Parathyroid adenoma (tissue), 2 donors: ENCODE data around the gene PLEKHD1.
"Not testable (repeated sequence)": the region's sequence is repeated elsewhere in the genome, so short reads cannot be mapped to it uniquely, and the experiment has no call there.

ENCODE experiments used
- H2AFZ ChIP-seq: fragments of 300-600 bp; sonication (generic); one replicate; pipeline ENCODE4 v1.7.0; 2017; ENCODE audit warnings: antibody characterized with exemption, mild to moderate bottlenecking
- H3K27ac ChIP-seq: fragments of 300-600 bp; sonication (generic); one replicate; pipeline ENCODE4 v1.7.0; 2017
- H3K27me3 ChIP-seq: fragments of 300-600 bp; sonication (generic); one replicate; pipeline ENCODE4 v1.7.0; 2017; ENCODE audit warnings: low read length; ENCODE audit not compliant: control insufficient read depth, insufficient read depth
- H3K36me3 ChIP-seq: fragments of 300-600 bp; sonication (generic); one replicate; pipeline ENCODE4 v1.7.0; 2017; ENCODE audit warnings: low read length; ENCODE audit not compliant: control insufficient read depth, insufficient read depth
- H3K4me1 ChIP-seq: fragments of 300-600 bp; sonication (generic); one replicate; pipeline ENCODE4 v1.7.0; 2017; ENCODE audit warnings: control low read depth
- H3K4me2 ChIP-seq: fragments of 300-600 bp; sonication (generic); one replicate; pipeline ENCODE4 v1.7.0; 2017; ENCODE audit warnings: low read length
- H3K4me3 ChIP-seq: fragments of 300-600 bp; sonication (generic); one replicate; pipeline ENCODE4 v1.7.0; 2017; ENCODE audit warnings: low read depth, low read length
- H3K79me2 ChIP-seq: fragments of 300-600 bp; sonication (generic); one replicate; pipeline ENCODE4 v1.7.0; 2017; ENCODE audit warnings: control low read depth
- H3K9ac ChIP-seq: fragments of 300-600 bp; sonication (generic); one replicate; pipeline ENCODE4 v1.7.0; 2017; ENCODE audit warnings: mild to moderate bottlenecking
- H3K9me3 ChIP-seq: fragments of 300-600 bp; sonication (generic); one replicate; pipeline ENCODE4 v1.7.0; 2017; ENCODE audit warnings: low read length; ENCODE audit not compliant: control insufficient read depth
- CTCF ChIP-seq: fragments of 300-600 bp; sonication (generic); IDR thresholded peaks from one replicate; pipeline ENCODE4 v1.7.0; 2017; ENCODE audit warnings: antibody characterized with exemption, mild to moderate bottlenecking
- donor health status: primary hyperparathyroidism.

PLEKHD1 gene

GRCh38 chr14:69493038-69493437 lies 8.5 kb downstream of the PLEKHD1 start:
- H3K27me3 ChIP-seq: no peaks in the 10 kb centered on the region
- H2AFZ ChIP-seq: no peak overlapping the region
- H3K36me3 ChIP-seq: no peaks in the 10 kb centered on the region
- H3K9me3 ChIP-seq: no peaks in the 10 kb centered on the region
- H3K79me2 ChIP-seq: no peaks in the 10 kb centered on the region
- H3K4me3 ChIP-seq: no peak overlapping the region
- no peak overlapping the region for H3K27ac ChIP-seq
- no peaks in the 10 kb centered on the region for H3K4me1 ChIP-seq
- no peak for TF ChIP-seq CTCF
- H3K4me2 ChIP-seq: no peak overlapping the region
- H3K9ac ChIP-seq: no peak overlapping the region

GRCh38 chr14:69493791-69494190 lies 9.3 kb downstream of the PLEKHD1 start:
- Histone ChIP-seq H3K9me3 (no peaks in the 10 kb centered on the region), H2AFZ (no peak overlapping the region), H3K9ac (no peak overlapping the region), H3K4me1 (no peaks in the 10 kb centered on the region), H3K79me2 (no peaks in the 10 kb centered on the region), H3K27ac (no peak overlapping the region), H3K4me3 (no peak overlapping the region), H3K27me3 (no peaks in the 10 kb centered on the region), H3K4me2 (no peak overlapping the region), H3K36me3 (no peaks in the 10 kb centered on the region)
- TF ChIP-seq CTCF: no peak

- Histone ChIP-seq H3K36me3 (no peaks in the 10 kb centered on the region), H3K4me2 (no peak overlapping the region), H3K4me3 (no peak overlapping the region), H3K9ac (no peak overlapping the region), H2AFZ (no peak overlapping the region), H3K9me3 (no peaks in the 10 kb centered on the region), H3K79me2 (no peaks in the 10 kb centered on the region), H3K27me3 (no peaks in the 10 kb centered on the region), H3K4me1 (no peaks in the 10 kb centered on the region), H3K27ac (no peak overlapping the region)
- no peak for TF ChIP-seq CTCF
These were observed 10.9 kb downstream of the PLEKHD1 start for GRCh38 chr14:69495341-69495921.

- H3K4me2 ChIP-seq, H3K4me3 ChIP-seq, H3K79me2 ChIP-seq, H2AFZ ChIP-seq, H3K27me3 ChIP-seq, H3K9me3 ChIP-seq, H3K9ac ChIP-seq, H3K4me1 ChIP-seq, H3K27ac ChIP-seq, H3K36me3 ChIP-seq: not testable (repeated sequence)
These were observed 13.3 kb downstream of the PLEKHD1 start for GRCh38 chr14:69497866-69498265.

GRCh38 chr14:69498286-69498685 lies 13.8 kb downstream of the PLEKHD1 start:
- H3K4me3 ChIP-seq, H3K27me3 ChIP-seq, H3K79me2 ChIP-seq, H3K36me3 ChIP-seq, H2AFZ ChIP-seq, H3K9ac ChIP-seq, H3K4me1 ChIP-seq, H3K4me2 ChIP-seq, H3K9me3 ChIP-seq, H3K27ac ChIP-seq: not testable (repeated sequence)

GRCh38 chr14:69499436-69499835 lies 14.9 kb downstream of the PLEKHD1 start:
- Histone ChIP-seq H3K4me3 (no peak overlapping the region), H3K4me1 (peaks cover 9% of the 10 kb centered on the region), H2AFZ (no peak overlapping the region), H3K27ac (no peak overlapping the region), H3K4me2 (no peak overlapping the region), H3K27me3 (no peaks in the 10 kb centered on the region), H3K36me3 (no peaks in the 10 kb centered on the region), H3K9me3 (no peaks in the 10 kb centered on the region), H3K79me2 (no peaks in the 10 kb centered on the region), H3K9ac (no peak overlapping the region)
- TF ChIP-seq CTCF: no peak
